H7 (cell line): ENCODE results near the gene NEU4. TPM values are rescaled to one million over a fixed set of nuclear protein-coding genes. Genes with fewer than 3 reads are reported as not detected.
"Not testable (repeated sequence)": the region's sequence is repeated elsewhere in the genome, so short reads cannot be mapped to it uniquely, and the experiment has no call there.

Experiments used
- DNase-seq: peaks from one replicate; pipeline ENCODE4 v3.0.0; 2012
- H3K27me3 ChIP-seq: 2 replicates; pipeline ENCODE4 v1.6.0; 2011; ENCODE audit warnings: mild to moderate bottlenecking, low read length; ENCODE audit not compliant: control insufficient read depth, insufficient read depth
- H3K36me3 ChIP-seq: replicated peaks from 2 replicates; pipeline ENCODE4 v1.5.1; 2011; ENCODE audit warnings: low read length; ENCODE audit not compliant: control insufficient read depth, insufficient read depth
- H3K4me3 ChIP-seq: 2 replicates; pipeline ENCODE4 v1.5.1; 2011; ENCODE audit warnings: low read depth, mild to moderate bottlenecking, control low read depth, low read length, moderate library complexity; ENCODE audit not compliant: insufficient read depth
- total RNA-seq: library from RNA; depleted of rRNA; stranded (reverse); fragments of >200 nt; shearing (Covaris generic); gene quantifications from 2 replicates; pipeline ENCODE4 v1.2.3, GENCODE V29; 2014; rRNA removed

Gene NEU4, protein sequence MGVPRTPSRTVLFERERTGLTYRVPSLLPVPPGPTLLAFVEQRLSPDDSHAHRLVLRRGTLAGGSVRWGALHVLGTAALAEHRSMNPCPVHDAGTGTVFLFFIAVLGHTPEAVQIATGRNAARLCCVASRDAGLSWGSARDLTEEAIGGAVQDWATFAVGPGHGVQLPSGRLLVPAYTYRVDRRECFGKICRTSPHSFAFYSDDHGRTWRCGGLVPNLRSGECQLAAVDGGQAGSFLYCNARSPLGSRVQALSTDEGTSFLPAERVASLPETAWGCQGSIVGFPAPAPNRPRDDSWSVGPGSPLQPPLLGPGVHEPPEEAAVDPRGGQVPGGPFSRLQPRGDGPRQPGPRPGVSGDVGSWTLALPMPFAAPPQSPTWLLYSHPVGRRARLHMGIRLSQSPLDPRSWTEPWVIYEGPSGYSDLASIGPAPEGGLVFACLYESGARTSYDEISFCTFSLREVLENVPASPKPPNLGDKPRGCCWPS
- total RNA-seq: 0.41 TPM in 1 of 2 replicates, not detected in the other

DNA sequence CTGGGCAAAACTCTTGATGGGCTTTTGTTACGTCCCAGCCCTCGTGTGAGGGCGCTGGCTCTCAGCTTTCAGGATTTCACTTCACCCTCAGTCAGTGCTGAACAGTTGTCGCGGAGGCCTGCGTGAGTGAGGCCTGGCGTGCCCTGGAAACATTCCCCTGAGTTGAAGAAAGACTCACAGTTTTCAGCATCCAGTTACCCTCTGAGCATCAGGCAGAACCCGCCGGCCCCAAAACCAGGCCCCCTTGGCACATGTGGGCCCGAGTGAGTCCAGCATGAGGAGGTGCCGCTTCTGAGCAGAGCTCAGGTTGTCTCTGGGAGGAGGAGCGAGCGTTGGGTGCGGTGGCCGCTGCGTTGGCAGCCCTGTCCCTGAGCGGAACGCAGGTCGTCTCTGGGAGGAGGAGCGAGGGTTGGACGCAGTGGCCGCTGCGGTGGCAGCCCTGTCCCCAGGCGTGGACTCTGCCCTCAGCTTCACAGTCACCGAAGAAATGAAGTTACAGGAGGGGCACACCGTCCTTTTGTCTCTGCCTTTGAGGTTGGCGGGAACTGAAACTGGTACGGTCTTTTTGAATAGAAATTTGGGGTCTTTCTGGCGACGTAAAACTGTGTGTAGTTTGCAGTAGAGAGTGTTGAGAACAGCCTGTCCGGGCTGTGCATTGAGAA, at the start of gene NEU4:
NEU4 (plus strand) TSS at position 473 of the 662 bp plus-strand sequence. CDS start 5,292 bp downstream, outside the sequence.
- no peak within 1 kb of the TSS for H3K4me3 ChIP-seq
- H3K36me3 ChIP-seq: no peaks in the 10 kb centered on the region
- H3K27me3 ChIP-seq: peaks cover 7% of the 10 kb centered on the region; the same call in 1 of the 2 replicates
- peak; percentile 71 for DNase-seq

DNA sequence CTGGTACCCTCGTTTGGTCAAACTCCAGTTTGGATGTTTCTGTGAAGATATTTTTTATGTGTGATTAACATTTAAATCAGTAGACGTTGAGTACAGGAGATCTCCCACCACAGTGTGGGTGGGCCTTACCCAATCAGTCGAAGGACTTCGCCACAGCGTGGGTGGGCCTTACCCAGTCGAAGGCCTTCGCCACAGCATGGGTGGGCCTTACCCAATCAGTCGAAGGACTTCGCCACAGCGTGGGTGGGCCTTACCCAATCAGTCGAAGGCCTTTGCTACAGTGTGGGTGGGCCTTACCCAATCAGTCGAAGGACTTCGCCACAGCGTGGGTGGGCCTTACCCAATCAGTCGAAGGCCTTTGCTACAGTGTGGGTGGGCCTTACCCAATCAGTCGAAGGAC, 49.1 kb upstream of the NEU4 start:
- H3K36me3 ChIP-seq, DNase-seq, H3K27me3 ChIP-seq, H3K4me3 ChIP-seq: not testable (repeated sequence)

GRCh38 chr2:241760301-241760771, 48.7 kb upstream of the NEU4 start:
- Histone ChIP-seq H3K4me3 (no peak overlapping the region), H3K36me3 (peaks cover 4% of the 10 kb centered on the region), H3K27me3 (no peaks in the 10 kb centered on the region)
- DNase-seq: no peak

DNA sequence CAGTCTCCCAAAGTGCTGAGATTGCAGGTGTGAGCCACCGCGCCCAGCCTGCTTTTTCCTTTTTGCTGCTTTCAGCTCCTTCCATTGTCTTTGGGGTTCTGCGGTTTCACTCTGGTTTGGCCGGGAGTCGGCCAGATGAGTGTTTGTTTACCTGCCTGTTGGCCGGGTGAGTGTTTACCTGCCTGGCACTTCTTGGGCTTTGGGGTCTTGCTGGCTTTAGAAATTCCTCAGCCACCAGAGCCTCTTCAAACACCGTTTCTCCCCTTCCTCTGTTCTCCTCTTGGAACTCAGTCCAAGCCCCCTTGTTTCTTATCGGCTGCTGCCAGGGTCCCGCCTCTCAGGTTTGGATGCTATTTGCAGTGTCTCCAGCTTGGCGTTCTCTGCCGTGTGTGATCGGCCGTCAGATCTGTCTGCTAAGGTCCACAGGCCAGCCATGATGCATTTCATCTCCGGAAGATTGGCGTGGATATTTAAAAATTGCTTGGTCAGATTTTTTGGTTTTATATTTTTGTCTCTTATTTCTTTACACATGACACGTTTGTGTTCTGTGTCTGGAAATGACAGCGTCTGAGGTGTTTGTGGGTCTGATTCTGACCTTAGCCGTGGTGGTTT, 46.6 kb upstream of the NEU4 start:
- DNase-seq: peak; percentile 30
- H3K27me3 ChIP-seq: no peaks in the 10 kb centered on the region
- peaks cover 4% of the 10 kb centered on the region for H3K36me3 ChIP-seq
- no peak overlapping the region for H3K4me3 ChIP-seq

DNA sequence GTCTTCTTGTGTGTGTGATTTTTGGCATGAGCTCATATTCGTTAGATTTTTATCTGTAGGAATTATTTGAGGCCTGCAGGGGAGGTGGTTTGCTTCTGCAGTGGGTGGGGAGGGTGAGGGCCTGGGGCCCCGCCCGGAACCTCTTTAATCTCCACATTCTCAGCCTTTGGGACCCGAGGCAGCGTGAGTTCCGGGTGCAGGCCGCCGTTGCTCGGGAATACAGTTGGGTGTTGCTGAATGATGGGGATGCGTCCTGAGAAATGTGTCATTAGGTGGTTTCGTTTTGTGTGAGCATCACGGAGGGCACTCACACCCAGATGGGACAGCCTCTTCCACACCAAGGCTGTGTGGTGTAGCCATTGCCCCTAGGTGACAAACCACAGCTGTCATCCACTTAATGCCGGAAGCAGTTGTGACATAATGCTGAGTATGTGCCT, 46.0 kb upstream of the NEU4 start:
- DNase-seq: peak; percentile 26

GRCh38 chr2:241763551-241764274, 45.3 kb upstream of the NEU4 start:
- H3K36me3 ChIP-seq: peaks cover 4% of the 10 kb centered on the region
- no peaks in the 10 kb centered on the region for H3K27me3 ChIP-seq
- peak; percentile 47 for DNase-seq
- H3K4me3 ChIP-seq: no peak overlapping the region

More for the DNA sequence above, 46.0 kb upstream of the NEU4 start:
- Histone ChIP-seq H3K36me3 (peaks cover 4% of the 10 kb centered on the region), H3K27me3 (no peaks in the 10 kb centered on the region), H3K4me3 (no peak overlapping the region)

GRCh38 chr2:241764275-241765241, 44.4 kb upstream of the NEU4 start:
- Histone ChIP-seq H3K4me3 (no peak overlapping the region), H3K36me3 (peaks cover 2% of the 10 kb centered on the region; the same call in 1 of the 2 replicates), H3K27me3 (no peaks in the 10 kb centered on the region)
- peak; percentile 80 for DNase-seq

GRCh38 chr2:241767464-241768250, 41.3 kb upstream of the NEU4 start:
- H3K27me3 ChIP-seq: no peaks in the 10 kb centered on the region
- H3K4me3 ChIP-seq: no peak overlapping the region
- DNase-seq: peak; percentile 58
- H3K36me3 ChIP-seq: no peaks in the 10 kb centered on the region

GRCh38 chr2:241768251-241768711, 40.7 kb upstream of the NEU4 start:
- Histone ChIP-seq H3K4me3 (no peak overlapping the region), H3K36me3 (no peaks in the 10 kb centered on the region), H3K27me3 (no peaks in the 10 kb centered on the region)
- DNase-seq: no peak

DNA sequence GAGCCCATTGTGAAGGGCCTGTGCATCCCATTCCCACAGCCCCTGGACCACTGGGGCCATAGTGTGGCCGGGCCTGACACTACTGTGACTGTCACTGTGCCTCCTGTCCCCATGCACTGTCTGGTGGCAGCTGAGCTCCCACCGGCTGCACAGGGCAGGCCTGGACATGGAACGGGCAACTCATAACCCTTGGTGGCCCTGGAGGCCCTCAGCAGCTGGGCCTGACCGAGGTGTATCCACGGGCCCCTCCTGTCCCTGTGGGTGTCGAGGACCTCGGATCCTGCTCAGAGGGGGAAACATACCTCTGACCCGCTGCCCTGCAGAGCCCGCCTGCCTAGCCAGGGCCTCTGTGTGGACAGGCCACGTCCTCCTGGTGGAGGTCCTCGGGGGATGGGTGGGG, 40.1 kb upstream of the NEU4 start:
- Histone ChIP-seq H3K4me3 (no peak overlapping the region), H3K36me3 (no peaks in the 10 kb centered on the region)
- peak; percentile 38 for DNase-seq

DNA sequence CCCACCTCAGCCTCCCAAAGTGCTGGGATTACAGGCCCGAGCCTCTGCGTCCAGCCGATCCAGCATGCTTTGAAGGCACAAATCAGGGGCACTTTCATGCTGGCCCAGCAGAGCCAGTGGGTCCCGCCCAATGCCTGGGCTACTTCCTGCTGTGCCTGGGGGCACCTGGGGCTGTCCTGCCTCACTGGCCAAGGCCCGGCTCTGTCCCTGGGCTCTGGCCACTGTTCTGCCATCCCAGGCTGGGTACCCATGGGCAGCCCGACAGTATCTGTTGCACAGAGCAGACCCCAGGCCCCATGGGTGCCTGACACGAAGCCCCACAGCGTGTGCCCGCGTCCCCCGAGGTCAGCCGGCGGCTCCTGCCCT, 39.2 kb upstream of the NEU4 start:
- no peaks in the 10 kb centered on the region for H3K27me3 ChIP-seq
- H3K4me3 ChIP-seq: no peak overlapping the region
- DNase-seq: no peak
- no peaks in the 10 kb centered on the region for H3K36me3 ChIP-seq

More for the DNA sequence above, 40.1 kb upstream of the NEU4 start:
- H3K27me3 ChIP-seq: no peaks in the 10 kb centered on the region

DNA sequence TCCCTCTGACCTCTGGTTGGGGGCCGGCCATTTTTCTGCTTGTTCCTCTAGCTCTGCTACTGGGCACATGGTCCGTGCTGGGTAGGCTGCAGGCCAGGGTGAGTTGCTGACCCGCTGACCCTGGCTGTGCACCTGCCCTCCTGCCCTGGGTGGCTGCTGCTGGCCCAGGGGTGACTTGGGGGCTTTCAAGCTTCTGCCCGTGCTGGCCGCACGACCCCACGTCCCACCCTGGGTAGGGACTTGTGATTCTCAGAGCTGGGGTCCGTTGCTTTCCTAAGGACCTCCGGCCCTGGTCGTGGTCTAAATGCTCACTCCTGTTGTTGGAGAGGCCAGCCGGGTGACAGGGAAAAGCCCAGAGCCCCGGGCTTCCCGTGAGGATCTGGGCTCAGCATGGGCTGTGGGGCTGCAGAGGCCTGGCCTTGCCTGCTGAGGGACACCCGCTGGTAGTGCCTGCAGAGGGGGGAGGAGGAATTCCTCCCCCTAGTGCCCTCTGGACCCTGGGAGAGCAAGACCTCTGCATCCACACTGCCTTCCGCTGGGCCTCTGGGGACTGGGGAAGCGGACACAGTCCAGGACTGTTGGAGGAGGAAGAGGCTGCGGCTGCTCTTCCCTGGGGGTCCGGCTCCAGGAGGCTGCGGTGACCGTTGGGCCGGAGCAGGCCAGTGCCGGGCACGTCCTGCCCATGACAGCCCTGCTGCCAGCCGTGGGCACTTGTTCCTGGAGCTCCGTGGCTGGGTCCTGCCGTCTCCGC, 38.6 kb upstream of the NEU4 start:
- no peak overlapping the region for H3K4me3 ChIP-seq
- H3K36me3 ChIP-seq: no peaks in the 10 kb centered on the region
- DNase-seq: peak; percentile 81
- no peaks in the 10 kb centered on the region for H3K27me3 ChIP-seq
